ENCODE results near the gene JAK1.
"Not testable (repeated sequence)": the region's sequence is repeated elsewhere in the genome, so short reads cannot be mapped to it uniquely, and the experiment has no call there.

Gene JAK1

GRCh38 chr1:64966158-64966971, at the start of gene JAK1:
TSS of gene JAK1 (minus strand) at chr1:64966549. CDS start at chr1:64886264, 80,285 bp downstream.
- DNase-seq (ENCODE audit: low read depth in 2 of 2), result peak; percentile 57

GRCh38 chr1:65014321-65014720, 48.0 kb upstream of the JAK1 start:
- DNase-seq (ENCODE audit: low read depth in 2 of 2), result no peak

- no peak for DNase-seq (ENCODE audit: low read depth in 2 of 2)
Observed at GRCh38 chr1:65011983-65012382, 45.6 kb upstream of the JAK1 start.

GRCh38 chr1:65009724-65010420, 43.5 kb upstream of the JAK1 start:
- DNase-seq (ENCODE audit: low read depth in 2 of 2), result no peak

- no peak for DNase-seq (ENCODE audit: low read depth in 2 of 2)
Observed at GRCh38 chr1:65009176-65009575, 42.8 kb upstream of the JAK1 start.

- no peak for DNase-seq (ENCODE audit: low read depth in 2 of 2)
Observed at GRCh38 chr1:65006806-65007205, 40.5 kb upstream of the JAK1 start.

GRCh38 chr1:65003316-65003664, 36.9 kb upstream of the JAK1 start:
- no peak for DNase-seq (ENCODE audit: low read depth in 2 of 2)

GRCh38 chr1:65002508-65003315, 36.4 kb upstream of the JAK1 start:
- peak in 1 of 2 experiments; percentile 42 for DNase-seq (ENCODE audit: low read depth in 2 of 2)

- no peak for DNase-seq (ENCODE audit: low read depth in 2 of 2)
Observed at GRCh38 chr1:65002156-65002507, 35.8 kb upstream of the JAK1 start.

GRCh38 chr1:65001231-65001792, 35.0 kb upstream of the JAK1 start:
- DNase-seq (ENCODE audit: low read depth in 2 of 2), result peak; percentile 21 to 29

GRCh38 chr1:64998425-64998948, 32.1 kb upstream of the JAK1 start:
- not testable (repeated sequence) for DNase-seq (ENCODE audit: low read depth in 2 of 2)

GRCh38 chr1:64996541-64997257, 30.4 kb upstream of the JAK1 start:
- no peak for DNase-seq (ENCODE audit: low read depth in 2 of 2)

- DNase-seq (ENCODE audit: low read depth in 2 of 2), result no peak
Observed at GRCh38 chr1:64995316-64995715, 29.0 kb upstream of the JAK1 start.

GRCh38 chr1:64986903-64987871, 20.8 kb upstream of the JAK1 start:
- DNase-seq (ENCODE audit: low read depth in 2 of 2), result no peak

- DNase-seq (ENCODE audit: low read depth in 2 of 2), result no peak
Observed at GRCh38 chr1:64984737-64985136, 18.4 kb upstream of the JAK1 start.

GRCh38 chr1:64984106-64984505, 17.8 kb upstream of the JAK1 start:
- DNase-seq (ENCODE audit: low read depth in 2 of 2), result no peak

- no peak for DNase-seq (ENCODE audit: low read depth in 2 of 2)
Observed at GRCh38 chr1:64983110-64983509, 16.8 kb upstream of the JAK1 start.

- no peak for DNase-seq (ENCODE audit: low read depth in 2 of 2)
Observed at GRCh38 chr1:64981601-64982533, 15.5 kb upstream of the JAK1 start.
